Loucy (cell line): ENCODE results near the gene BCCIP.

Experiments
- EZH2phosphoT487 ChIP-seq: fragments of 200-600 bp; IDR thresholded peaks from 2 replicates; pipeline ENCODE4 v1.6.1; 2018; ENCODE audit warnings: antibody characterized with exemption, mild to moderate bottlenecking, moderate library complexity, borderline replicate concordance
- TF ChIP-seq, protein P1 (sequence below): fragments of 200-600 bp; sonication (generic); conservative IDR thresholded peaks from 2 replicates; pipeline ENCODE4 v1.5.1; 2014; ENCODE audit warnings: mild to moderate bottlenecking, antibody characterized with exemption, low read length

DNA sequence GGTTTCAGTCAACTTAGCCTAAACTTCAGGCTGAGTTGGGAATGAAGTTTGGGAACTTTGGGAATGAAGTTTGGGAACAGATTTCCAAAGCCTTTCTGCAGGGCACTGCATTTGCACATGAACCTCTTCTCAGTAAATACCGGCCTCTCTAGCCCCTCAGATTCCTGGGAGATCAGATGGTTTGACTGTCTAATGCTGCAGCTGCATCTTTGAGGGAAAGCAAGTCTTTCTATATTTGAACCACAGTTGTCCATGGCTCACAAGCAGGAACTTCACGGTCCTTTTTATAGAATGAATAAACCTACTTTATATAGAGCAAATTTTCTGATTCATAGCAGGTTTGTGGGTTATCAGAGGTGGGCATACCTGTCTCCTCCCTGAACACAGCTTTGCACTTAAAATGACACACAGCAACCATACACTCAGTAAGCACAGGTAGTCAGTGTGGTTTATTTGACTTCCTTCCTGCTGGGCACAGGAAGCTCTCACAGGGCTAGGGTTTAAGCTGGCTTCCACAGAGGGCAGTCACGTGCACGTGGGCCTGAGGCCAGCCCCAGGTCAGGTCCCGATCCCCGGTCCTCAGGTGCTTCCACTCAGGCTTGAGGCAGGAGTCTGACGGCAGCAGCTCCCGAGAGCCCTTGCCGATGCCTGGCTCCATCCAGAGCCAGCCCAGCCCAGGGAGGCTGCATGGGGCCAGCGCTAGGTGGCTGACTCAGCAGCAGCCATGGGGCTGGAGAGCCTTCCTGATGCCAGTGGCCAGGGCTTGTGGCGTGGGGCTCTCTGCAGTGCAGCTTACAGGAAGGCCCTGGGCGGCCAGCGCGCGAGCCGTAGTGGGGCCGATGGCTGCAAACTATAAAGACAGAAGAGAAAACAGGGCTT is 35.0 kb upstream of the BCCIP start:
- TF ChIP-seq, protein P1, sequence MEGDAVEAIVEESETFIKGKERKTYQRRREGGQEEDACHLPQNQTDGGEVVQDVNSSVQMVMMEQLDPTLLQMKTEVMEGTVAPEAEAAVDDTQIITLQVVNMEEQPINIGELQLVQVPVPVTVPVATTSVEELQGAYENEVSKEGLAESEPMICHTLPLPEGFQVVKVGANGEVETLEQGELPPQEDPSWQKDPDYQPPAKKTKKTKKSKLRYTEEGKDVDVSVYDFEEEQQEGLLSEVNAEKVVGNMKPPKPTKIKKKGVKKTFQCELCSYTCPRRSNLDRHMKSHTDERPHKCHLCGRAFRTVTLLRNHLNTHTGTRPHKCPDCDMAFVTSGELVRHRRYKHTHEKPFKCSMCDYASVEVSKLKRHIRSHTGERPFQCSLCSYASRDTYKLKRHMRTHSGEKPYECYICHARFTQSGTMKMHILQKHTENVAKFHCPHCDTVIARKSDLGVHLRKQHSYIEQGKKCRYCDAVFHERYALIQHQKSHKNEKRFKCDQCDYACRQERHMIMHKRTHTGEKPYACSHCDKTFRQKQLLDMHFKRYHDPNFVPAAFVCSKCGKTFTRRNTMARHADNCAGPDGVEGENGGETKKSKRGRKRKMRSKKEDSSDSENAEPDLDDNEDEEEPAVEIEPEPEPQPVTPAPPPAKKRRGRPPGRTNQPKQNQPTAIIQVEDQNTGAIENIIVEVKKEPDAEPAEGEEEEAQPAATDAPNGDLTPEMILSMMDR: no peak
- TF ChIP-seq EZH2phosphoT487: no peak
